Endothelial cell (in vitro differentiated cells): ENCODE measurements around the gene FNBP1. TPM values are rescaled to one million over a fixed set of nuclear protein-coding genes. Genes with fewer than 3 reads are reported as not detected.
A peak's percentile ranks its signal among the peaks of the same experiment; 100 is the strongest.

Experiments used
- DNase-seq: peaks from one replicate; pipeline ENCODE4 v3.0.0; 2021; ENCODE audit warnings: low spot score
- H3K27ac Mint-ChIP-seq: one replicate; pipeline ENCODE4 v1.8.0; 2021; ENCODE audit warnings: mixed read lengths, inconsistent platforms; ENCODE audit not compliant: unreplicated experiment
- H3K27me3 Mint-ChIP-seq: one replicate; pipeline ENCODE4 v1.8.0; 2021; ENCODE audit warnings: mild to moderate bottlenecking, moderate library complexity, mixed read lengths, inconsistent platforms; ENCODE audit not compliant: unreplicated experiment
- H3K36me3 Mint-ChIP-seq: one replicate; pipeline ENCODE4 v1.8.0; 2021; ENCODE audit warnings: mild to moderate bottlenecking, low read depth, mixed read lengths, inconsistent platforms; ENCODE audit not compliant: unreplicated experiment
- H3K4me1 Mint-ChIP-seq: one replicate; pipeline ENCODE4 v1.8.0; 2021; ENCODE audit warnings: mild to moderate bottlenecking, mixed read lengths, inconsistent platforms; ENCODE audit not compliant: unreplicated experiment
- H3K4me3 Mint-ChIP-seq: one replicate; pipeline ENCODE4 v1.8.0; 2021; ENCODE audit warnings: mild to moderate bottlenecking, mixed read lengths, inconsistent platforms; ENCODE audit not compliant: unreplicated experiment
- H3K9me3 Mint-ChIP-seq: one replicate; pipeline ENCODE4 v1.8.0; 2021; ENCODE audit warnings: mixed read lengths, inconsistent platforms; ENCODE audit not compliant: unreplicated experiment
- total RNA-seq: library from RNA; stranded (reverse); fragmentation: NEBNext Ultra II Directional; extraction: Animal tissue kit (Norgen Biotek cat#: 25700); gene quantifications from one replicate; pipeline ENCODE4 v1.2.1, GENCODE V29; 2021; ENCODE audit not compliant: unreplicated experiment
- TF ChIP-seq, protein P1 (sequence below): fragments of 200-600 bp; sonication (generic); IDR thresholded peaks from one replicate; pipeline ENCODE4 v1.5.0; 2021; ENCODE audit warnings: antibody characterized with exemption; ENCODE audit not compliant: unreplicated experiment

Gene FNBP1
- total RNA-seq, 1 donor from 2014 or later = 119 TPM

DNA sequence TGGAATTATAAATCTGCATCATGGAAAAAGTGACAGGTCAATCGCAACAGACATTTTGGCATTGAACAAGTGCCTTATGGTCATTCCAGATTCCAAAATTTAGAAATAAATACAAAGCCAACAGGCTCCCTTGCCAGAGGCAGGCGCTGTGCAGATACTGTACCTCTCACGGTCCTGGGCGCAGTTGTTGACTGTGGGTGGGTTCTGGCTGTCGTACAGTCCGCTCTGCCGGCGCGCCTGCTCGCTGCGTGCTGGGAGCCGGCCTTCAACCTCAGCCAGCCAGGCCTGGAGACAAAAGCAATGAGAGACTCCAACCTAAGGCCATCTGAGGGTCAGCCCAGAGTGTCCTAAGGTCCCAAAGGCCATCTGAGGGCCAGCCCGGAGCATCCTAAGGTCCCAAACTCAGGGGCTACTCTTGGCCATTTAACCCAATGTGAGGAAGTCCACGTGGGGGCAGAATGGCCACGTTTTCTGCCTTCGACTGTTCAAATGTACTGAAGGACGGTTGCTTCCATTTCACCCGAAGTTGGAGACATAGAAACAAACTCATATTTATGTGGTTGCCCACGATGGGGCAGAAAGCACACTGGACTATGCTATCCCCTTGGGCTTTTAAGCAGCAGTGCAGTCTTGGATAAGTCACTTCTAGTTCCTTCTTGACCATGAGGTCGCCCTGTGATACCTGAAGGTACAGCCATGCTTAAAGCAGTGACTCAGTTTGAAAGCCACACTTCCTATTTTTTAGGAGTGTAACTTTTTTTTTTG, 142.5 kb downstream of the FNBP1 start:
- no peaks in the 10 kb centered on the region for H3K9me3 Mint-ChIP-seq
- TF ChIP-seq, protein P1, sequence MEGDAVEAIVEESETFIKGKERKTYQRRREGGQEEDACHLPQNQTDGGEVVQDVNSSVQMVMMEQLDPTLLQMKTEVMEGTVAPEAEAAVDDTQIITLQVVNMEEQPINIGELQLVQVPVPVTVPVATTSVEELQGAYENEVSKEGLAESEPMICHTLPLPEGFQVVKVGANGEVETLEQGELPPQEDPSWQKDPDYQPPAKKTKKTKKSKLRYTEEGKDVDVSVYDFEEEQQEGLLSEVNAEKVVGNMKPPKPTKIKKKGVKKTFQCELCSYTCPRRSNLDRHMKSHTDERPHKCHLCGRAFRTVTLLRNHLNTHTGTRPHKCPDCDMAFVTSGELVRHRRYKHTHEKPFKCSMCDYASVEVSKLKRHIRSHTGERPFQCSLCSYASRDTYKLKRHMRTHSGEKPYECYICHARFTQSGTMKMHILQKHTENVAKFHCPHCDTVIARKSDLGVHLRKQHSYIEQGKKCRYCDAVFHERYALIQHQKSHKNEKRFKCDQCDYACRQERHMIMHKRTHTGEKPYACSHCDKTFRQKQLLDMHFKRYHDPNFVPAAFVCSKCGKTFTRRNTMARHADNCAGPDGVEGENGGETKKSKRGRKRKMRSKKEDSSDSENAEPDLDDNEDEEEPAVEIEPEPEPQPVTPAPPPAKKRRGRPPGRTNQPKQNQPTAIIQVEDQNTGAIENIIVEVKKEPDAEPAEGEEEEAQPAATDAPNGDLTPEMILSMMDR = no peak
- peak overlapping the region; percentile 76 for H3K4me3 Mint-ChIP-seq
- DNase-seq = no peak
- H3K36me3 Mint-ChIP-seq = peaks cover 72% of the 10 kb centered on the region
- peaks cover 48% of the 10 kb centered on the region for H3K4me1 Mint-ChIP-seq
- peaks cover 12% of the 10 kb centered on the region for H3K27me3 Mint-ChIP-seq
- H3K27ac Mint-ChIP-seq = peak overlapping the region; percentile 61

- Mint-ChIP-seq H3K4me1 (peaks cover 44% of the 10 kb centered on the region), H3K27ac (peak overlapping the region; percentile 61), H3K27me3 (peaks cover 12% of the 10 kb centered on the region), H3K9me3 (no peaks in the 10 kb centered on the region), H3K36me3 (peaks cover 69% of the 10 kb centered on the region), H3K4me3 (peak overlapping the region; percentile 76)
- DNase-seq = no peak
- TF ChIP-seq, protein P1 = no peak
These were observed 143.4 kb downstream of the FNBP1 start for GRCh38 chr9:129899620-129900019.

- Mint-ChIP-seq H3K9me3 (no peaks in the 10 kb centered on the region), H3K4me3 (peak overlapping the region; percentile 47), H3K27ac (peak overlapping the region; percentile 93), H3K4me1 (peaks cover 34% of the 10 kb centered on the region), H3K27me3 (peaks cover 12% of the 10 kb centered on the region), H3K36me3 (peaks cover 64% of the 10 kb centered on the region)
- no peak for DNase-seq
- TF ChIP-seq, protein P1 = no peak
These were observed 144.8 kb downstream of the FNBP1 start for GRCh38 chr9:129898185-129898584.

DNA sequence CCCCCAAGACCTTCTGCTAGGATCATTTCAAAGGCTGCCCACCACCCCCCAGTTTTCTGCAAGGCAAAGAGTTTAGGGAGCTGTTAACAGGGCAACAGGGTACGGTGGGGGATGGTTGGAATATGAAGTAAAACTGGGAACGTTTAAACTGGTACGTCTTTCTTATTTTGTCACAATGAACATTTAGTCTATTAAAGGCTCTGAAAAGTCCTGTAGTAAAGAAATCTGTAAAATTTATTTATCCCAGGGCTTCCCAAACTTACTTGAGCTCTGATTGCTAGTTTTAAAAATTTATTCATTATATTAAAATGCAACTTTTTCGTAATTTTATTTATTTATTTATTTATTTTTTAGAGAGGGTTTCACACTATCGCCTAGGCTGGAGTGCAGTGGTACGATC, 145.7 kb downstream of the FNBP1 start:
- TF ChIP-seq, protein P1 = no peak
- Mint-ChIP-seq H3K9me3 (no peaks in the 10 kb centered on the region), H3K4me3 (peak overlapping the region; percentile 57), H3K4me1 (peaks cover 30% of the 10 kb centered on the region), H3K27me3 (peaks cover 12% of the 10 kb centered on the region), H3K36me3 (peaks cover 61% of the 10 kb centered on the region), H3K27ac (peak overlapping the region; percentile 94)
- no peak for DNase-seq
